Ectodermal cell (in vitro differentiated cells): ENCODE data around the gene P3H3.
A peak's percentile ranks its signal among the peaks of the same experiment; 100 is the strongest.

Experiments used
- H3K27ac ChIP-seq: 2 replicates; pipeline ENCODE4 v1.7.0; 2013; ENCODE audit warnings: mild to moderate bottlenecking, low read depth, low read length; ENCODE audit not compliant: insufficient read depth, poor library complexity, severe bottlenecking
- H3K27me3 ChIP-seq: 2 replicates; pipeline ENCODE4 v1.7.0; 2013; ENCODE audit warnings: mild to moderate bottlenecking, low read length; ENCODE audit not compliant: insufficient read depth, control insufficient read depth, poor library complexity, severe bottlenecking
- H3K36me3 ChIP-seq: one replicate; pipeline ENCODE4 v1.7.0; 2013; ENCODE audit warnings: low read length; ENCODE audit not compliant: control insufficient read depth, insufficient read depth
- H3K4me1 ChIP-seq: one replicate; pipeline ENCODE4 v1.7.0; 2013; ENCODE audit warnings: low read length; ENCODE audit not compliant: control insufficient read depth, insufficient read depth
- H3K4me3 ChIP-seq: 2 replicates; pipeline ENCODE4 v1.7.0; 2013; ENCODE audit warnings: low read depth, low read length, control low read depth; ENCODE audit not compliant: insufficient read depth
- H3K9me3 ChIP-seq: 2 replicates; pipeline ENCODE4 v1.7.0; 2013; ENCODE audit warnings: mild to moderate bottlenecking, low read length, moderate library complexity; ENCODE audit not compliant: control insufficient read depth
- WGBS, 2 experiments: methylation state at CpG; one replicate each; pipeline ENCODE4 v1.1.7; 2013; ENCODE audit warnings: missing lambda C conversion rate in 2 of 2; 5-methylcytosine and 5-hydroxymethylcytosine counted together

Gene P3H3

DNA sequence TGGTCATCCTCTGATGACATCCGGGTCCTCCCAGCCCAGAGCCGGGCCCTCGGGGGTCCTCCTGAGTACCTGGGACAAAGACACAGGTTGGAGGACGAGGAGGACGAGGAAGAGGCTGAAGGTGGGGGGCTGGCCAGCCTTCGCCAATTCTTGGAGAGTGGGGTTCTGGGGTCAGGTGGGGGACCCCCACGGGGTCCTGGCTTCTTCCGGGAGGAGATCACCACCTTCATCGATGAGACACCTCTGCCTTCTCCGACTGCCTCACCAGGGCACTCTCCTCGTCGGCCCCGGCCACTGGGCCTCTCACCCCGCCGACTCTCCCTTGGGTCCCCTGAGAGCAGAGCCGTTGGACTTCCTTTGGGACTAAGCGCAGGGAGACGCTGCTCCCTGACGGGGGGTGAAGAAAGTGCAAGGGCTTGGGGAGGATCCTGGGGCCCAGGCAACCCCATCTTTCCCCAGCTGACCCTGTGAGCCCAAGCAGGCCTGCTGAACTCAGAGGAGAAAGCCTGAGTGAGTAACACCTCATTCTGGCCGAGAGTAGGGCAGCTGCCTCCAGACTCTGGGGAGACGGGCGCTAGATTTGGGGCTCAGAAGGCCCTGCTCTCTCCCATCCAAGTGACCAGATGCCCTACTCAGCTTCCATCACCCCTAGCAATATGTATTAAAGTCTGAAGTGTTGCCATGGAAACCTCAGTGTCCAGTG lies 1.3 kb upstream of the P3H3 start:
- Histone ChIP-seq H3K9me3 (no peaks in the 10 kb centered on the region), H3K4me1 (peaks cover 51% of the 10 kb centered on the region), H3K4me3 (no peak overlapping the region), H3K27ac (peak overlapping the region; percentile 60), H3K36me3 (peaks cover 14% of the 10 kb centered on the region), H3K27me3 (no peaks in the 10 kb centered on the region)
- WGBS, 2 experiments = 81 to 86% methylated on average over 22 of the region's 22 CpGs

DNA sequence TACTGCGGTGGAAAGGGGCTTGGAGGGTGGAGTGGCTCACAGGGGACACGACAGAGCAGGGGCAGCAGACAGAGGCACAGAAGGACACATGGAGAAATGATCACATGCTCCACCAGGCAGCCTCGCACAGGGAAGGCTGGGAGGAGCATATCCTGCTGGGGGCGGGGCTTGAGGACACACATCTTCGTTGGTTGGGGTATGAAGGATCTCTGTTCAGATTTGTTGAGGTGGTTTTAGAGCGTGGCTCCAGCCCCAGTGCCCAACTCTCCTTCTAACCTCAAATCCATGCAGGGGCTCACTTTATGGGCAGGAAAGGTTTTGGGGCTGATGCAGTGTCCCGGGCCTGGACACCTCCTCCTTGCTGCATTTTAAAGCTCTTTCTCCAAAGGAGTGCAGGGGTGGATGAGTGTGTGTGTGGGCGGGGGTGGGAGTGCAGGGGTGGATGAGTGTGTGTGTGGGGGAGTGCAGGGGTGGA lies 733 bp upstream of the P3H3 start:
- H3K27me3 ChIP-seq = no peaks in the 10 kb centered on the region
- peak overlapping the region; percentile 60 for H3K27ac ChIP-seq
- peaks cover 45% of the 10 kb centered on the region for H3K4me1 ChIP-seq
- peaks cover 16% of the 10 kb centered on the region for H3K36me3 ChIP-seq
- no peaks in the 10 kb centered on the region for H3K9me3 ChIP-seq
- peak overlapping the region; percentile 20 for H3K4me3 ChIP-seq
- WGBS, 2 experiments = 3 to 5% methylated on average over 7 of the region's 8 CpGs

DNA sequence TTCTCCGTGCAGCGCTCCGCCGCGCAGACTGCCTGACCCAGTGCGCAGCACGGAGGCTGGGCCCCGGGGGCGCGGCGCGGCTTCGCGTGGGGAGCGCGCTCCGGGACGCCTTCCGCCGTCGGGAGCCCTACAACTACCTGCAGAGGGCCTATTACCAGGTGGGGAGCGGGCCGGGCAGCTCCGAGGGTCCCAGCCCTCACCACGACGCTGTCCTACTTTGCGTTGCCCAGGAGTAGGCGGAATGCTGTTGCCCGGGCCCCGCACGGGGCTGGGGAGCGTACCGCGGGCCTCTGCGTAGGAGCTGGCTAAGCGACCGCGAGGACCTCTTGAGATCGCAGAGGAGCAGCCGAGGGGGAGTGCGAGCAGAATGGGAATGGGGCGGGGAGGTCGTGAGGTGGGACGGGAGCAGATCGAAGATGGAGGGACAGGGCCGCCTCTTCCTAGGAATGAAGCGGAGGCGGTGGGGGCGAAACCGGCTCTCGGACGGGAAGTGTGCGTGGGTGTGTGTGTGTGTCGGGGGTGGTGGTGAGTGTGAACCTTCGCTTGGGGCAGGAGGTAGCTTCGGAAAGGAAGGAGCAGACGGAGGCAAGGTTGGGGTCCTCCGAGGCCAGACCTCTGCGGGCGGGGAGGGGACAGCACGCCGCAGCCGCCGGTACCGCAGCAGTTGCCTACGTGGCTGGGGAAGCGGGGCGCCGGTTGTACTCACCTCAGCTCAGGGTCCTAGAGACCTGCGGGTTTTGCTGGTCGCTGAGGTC lies 751 bp downstream of the P3H3 start:
- WGBS, 2 experiments = 0% methylated on average over 71 of the region's 71 CpGs
- Histone ChIP-seq H3K9me3 (no peaks in the 10 kb centered on the region), H3K4me3 (peak overlapping the region; percentile 96), H3K36me3 (peaks cover 24% of the 10 kb centered on the region), H3K27ac (peak overlapping the region; percentile 6), H3K4me1 (peaks cover 30% of the 10 kb centered on the region), H3K27me3 (no peaks in the 10 kb centered on the region)

DNA sequence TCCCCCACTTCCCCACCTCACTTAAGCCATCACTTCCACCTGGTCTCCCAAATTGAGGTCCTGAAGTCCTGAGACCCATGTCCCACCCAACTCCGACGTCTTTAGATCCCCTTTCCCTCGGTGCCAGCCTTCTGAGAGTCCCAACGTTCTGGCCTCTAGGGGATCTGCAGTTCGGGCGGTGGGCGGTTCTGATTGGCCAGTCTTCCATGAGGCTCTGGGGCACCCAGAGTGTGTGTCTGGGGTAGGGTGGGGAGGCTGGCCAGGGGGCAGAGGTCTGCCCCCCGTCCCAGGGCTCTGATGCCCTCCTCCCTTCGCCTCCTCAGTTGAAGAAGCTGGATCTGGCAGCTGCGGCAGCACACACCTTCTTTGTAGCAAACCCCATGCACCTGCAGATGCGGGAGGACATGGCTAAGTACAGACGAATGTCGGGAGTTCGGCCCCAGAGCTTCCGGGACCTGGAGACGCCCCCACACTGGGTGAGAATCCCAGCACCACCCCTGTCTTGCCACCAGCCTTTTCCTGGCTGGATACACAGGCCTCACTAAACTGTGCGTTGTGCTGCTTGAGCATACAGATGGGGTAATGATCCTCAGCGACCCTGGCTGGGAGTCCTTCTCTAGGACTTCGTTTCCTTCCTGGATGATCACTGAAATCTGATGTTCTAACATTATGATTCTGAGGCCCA lies 1.5 kb downstream of the P3H3 start:
- Histone ChIP-seq H3K36me3 (peaks cover 29% of the 10 kb centered on the region), H3K4me3 (peak overlapping the region; percentile 96), H3K4me1 (peaks cover 29% of the 10 kb centered on the region), H3K27ac (no peak overlapping the region), H3K9me3 (no peaks in the 10 kb centered on the region), H3K27me3 (no peaks in the 10 kb centered on the region)
- WGBS, 2 experiments = 29 to 31% methylated on average over 19 of the region's 19 CpGs

DNA sequence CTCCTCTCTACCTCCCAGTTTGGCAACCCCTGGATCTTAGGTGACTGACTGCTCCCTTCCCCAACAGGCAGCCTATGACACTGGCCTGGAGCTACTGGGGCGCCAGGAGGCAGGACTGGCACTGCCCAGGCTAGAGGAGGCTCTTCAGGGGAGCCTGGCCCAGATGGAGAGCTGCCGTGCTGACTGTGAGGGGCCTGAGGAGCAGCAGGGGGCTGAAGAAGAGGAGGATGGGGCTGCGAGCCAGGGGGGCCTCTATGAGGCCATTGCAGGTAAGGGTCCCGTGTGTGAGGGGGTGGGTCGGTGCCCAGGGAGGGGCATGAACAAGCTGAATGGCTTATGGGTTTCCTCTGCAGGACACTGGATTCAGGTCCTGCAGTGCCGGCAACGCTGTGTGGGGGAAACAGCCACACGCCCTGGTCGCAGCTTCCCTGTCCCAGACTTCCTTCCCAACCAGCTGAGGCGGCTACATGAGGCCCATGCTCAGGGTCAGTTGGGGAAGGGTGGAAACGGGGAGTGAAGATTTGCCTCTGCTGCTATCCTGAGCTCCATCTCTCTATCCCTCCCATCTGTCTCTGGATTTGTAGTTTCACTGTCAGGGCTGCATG lies 2.2 kb downstream of the P3H3 start:
- H3K9me3 ChIP-seq = no peaks in the 10 kb centered on the region
- peaks cover 29% of the 10 kb centered on the region for H3K36me3 ChIP-seq
- H3K4me3 ChIP-seq = peak overlapping the region; percentile 96

DNA sequence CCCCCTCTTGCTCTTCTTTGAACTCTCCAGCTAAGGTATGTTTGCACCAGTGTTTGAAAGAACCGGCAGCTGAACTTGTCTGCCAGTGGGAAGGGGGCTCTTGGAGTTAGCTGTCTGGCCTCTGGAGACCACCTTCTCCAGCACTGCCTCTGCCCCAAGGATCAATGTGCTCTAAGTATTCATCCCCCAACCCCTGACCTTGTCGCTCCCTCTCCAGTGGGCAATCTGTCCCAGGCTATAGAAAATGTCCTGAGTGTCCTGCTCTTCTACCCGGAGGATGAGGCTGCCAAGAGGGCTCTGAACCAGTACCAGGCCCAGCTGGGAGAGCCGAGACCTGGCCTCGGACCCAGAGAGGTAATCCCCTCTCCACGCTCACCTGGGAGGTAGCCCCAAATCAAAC lies 2.8 kb downstream of the P3H3 start:
- Histone ChIP-seq H3K4me3 (no peak overlapping the region), H3K4me1 (peaks cover 18% of the 10 kb centered on the region), H3K27ac (no peak overlapping the region), H3K9me3 (no peaks in the 10 kb centered on the region), H3K27me3 (no peaks in the 10 kb centered on the region), H3K36me3 (peaks cover 29% of the 10 kb centered on the region)
- 89 to 93% methylated on average over 6 of the region's 6 CpGs for whole genome bisulfite sequencing, 2 experiments

More for the DNA sequence above, 2.2 kb downstream of the P3H3 start:
- Histone ChIP-seq H3K27me3 (no peaks in the 10 kb centered on the region), H3K4me1 (peaks cover 22% of the 10 kb centered on the region), H3K27ac (no peak overlapping the region)
- 89 to 91% methylated on average over 11 of the region's 11 CpGs for WGBS, 2 experiments

DNA sequence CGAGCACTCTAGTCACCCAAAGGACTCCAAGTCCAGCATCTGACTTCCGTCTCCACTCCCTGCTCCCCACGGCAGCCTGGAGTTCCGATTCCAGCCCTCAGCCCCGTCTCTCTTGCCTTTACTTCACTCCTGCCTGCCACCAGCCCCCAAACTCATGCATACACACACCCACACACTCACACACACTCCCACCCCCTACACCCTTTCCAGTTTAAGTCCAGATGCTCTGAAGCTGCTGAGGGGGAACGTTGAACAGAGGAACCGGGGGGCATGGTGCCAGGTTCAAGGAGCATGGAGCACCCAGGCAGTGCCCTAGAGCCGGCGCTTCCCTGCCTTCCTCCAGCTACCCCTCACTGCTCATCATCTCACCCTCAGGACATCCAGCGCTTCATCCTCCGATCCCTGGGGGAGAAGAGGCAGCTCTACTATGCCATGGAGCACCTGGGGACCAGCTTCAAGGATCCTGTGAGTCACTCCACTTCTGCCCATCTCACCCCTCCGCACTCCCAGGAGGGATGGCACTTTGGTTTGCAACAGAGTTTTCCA lies 3.3 kb downstream of the P3H3 start:
- H3K27me3 ChIP-seq = no peaks in the 10 kb centered on the region
- peaks cover 18% of the 10 kb centered on the region for H3K4me1 ChIP-seq
- 93 to 94% methylated on average over 12 of the region's 12 CpGs for WGBS, 2 experiments
- H3K9me3 ChIP-seq = no peaks in the 10 kb centered on the region
- peaks cover 29% of the 10 kb centered on the region for H3K36me3 ChIP-seq
- no peak overlapping the region for H3K27ac ChIP-seq
- H3K4me3 ChIP-seq = no peak overlapping the region

DNA sequence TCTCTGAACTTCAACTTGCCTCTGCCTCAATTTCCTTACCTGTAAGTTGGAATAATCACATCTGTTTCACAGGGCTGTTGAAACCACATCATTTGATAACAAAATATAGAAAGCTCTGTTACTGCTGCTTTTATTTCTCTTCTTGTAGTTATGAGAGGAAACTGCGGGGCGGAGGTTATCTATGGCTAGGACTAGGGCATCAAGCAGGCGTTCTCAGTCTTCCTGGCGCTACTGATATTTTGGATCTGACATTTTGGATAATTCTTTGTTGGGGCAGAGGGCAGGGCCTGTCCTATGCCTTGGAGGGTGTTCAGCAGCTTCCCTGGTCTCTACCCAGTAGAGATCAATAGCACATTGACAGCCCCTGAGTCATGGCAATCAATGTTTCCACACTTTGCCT lies 3.9 kb downstream of the P3H3 start:
- Histone ChIP-seq H3K36me3 (peaks cover 31% of the 10 kb centered on the region), H3K4me3 (no peak overlapping the region), H3K9me3 (no peaks in the 10 kb centered on the region), H3K27me3 (no peaks in the 10 kb centered on the region), H3K27ac (no peak overlapping the region), H3K4me1 (peaks cover 13% of the 10 kb centered on the region)
- WGBS, 2 experiments = 93 to 98% methylated on average over 4 of the region's 4 CpGs

DNA sequence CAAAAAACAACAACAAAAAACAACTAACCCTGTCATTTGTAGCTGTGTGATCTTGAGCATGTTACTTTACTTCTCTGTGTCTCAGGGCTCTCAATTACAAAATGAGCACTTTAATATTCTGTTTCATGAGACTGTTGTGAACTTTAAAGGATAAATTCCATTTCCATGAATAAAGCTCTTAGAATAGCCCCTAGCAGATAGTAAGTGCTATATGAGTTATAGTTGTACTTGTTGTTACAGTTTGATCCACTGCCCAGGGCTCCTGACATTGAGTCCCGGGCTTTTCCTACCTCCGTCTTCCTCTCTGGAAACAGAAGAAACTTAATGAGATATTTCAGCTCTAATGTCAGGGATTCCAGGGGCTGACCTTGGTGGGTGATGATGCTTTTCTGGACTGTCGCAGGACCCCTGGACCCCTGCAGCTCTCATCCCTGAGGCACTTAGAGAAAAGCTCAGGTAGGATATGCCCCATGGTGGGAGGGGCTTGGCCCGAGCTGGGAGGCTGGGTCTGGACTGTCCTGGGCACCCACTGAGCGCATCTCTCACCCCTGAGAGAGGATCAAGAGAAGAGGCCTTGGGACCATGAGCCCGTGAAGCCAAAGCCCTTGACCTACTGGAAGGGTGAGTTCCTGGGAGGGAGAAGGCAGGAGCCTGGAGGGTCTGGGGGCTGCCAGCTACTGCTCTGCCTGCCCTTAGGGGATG lies 5.1 kb downstream of the P3H3 start:
- Histone ChIP-seq H3K27me3 (no peaks in the 10 kb centered on the region), H3K36me3 (peaks cover 40% of the 10 kb centered on the region), H3K4me3 (no peak overlapping the region)

More for the DNA sequence above, 5.1 kb downstream of the P3H3 start:
- H3K27ac ChIP-seq = no peak overlapping the region
- H3K4me1 ChIP-seq = peaks cover 10% of the 10 kb centered on the region
- 94 to 97% methylated on average over 6 of the region's 6 CpGs for WGBS, 2 experiments
- no peaks in the 10 kb centered on the region for H3K9me3 ChIP-seq
